Smooth muscle cell (in vitro differentiated cells): ENCODE measurements around the gene CFAP43. TPM values are rescaled to one million over a fixed set of nuclear protein-coding genes. Genes with fewer than 3 reads are reported as not detected.

ENCODE experiments used
- DNase-seq: peaks from one replicate; lab custom pipeline; 2025; ENCODE audit not compliant: unreplicated experiment; lab: John Stamatoyannopoulos, UW
- H2AFZ ChIP-seq: fragments of 200-600 bp; sonication (generic); 2 replicates; pipeline ENCODE4 v1.6.0; 2016; ENCODE audit warnings: antibody characterized with exemption, low read depth, mild to moderate bottlenecking
- H3F3A ChIP-seq: fragments of 200-600 bp; sonication (generic); 2 replicates; pipeline ENCODE4 v1.6.0; 2017; ENCODE audit warnings: antibody characterized with exemption, low read depth
- H3K27ac ChIP-seq: fragments of 200-600 bp; sonication (generic); 2 replicates; pipeline ENCODE4 v1.5.1; 2016; ENCODE audit warnings: low read depth, mild to moderate bottlenecking
- H3K27me3 ChIP-seq: fragments of 200-600 bp; sonication (generic); 2 replicates; pipeline ENCODE4 v1.6.1; 2016; ENCODE audit warnings: low read depth, mild to moderate bottlenecking
- H3K36me3 ChIP-seq: fragments of 200-600 bp; sonication (generic); 2 replicates; pipeline ENCODE4 v1.5.1; 2016; ENCODE audit warnings: low read depth
- H3K4me1 ChIP-seq: fragments of 200-600 bp; sonication (generic); 2 replicates; pipeline ENCODE4 v1.5.1; 2016; ENCODE audit warnings: low read depth
- H3K4me2 ChIP-seq: fragments of 200-600 bp; sonication (generic); 2 replicates; pipeline ENCODE4 v1.6.0; 2016; ENCODE audit warnings: mild to moderate bottlenecking
- H3K4me3 ChIP-seq: fragments of 200-600 bp; sonication (generic); 2 replicates; pipeline ENCODE4 v1.5.1; 2016; ENCODE audit warnings: mild to moderate bottlenecking
- H3K79me2 ChIP-seq: fragments of 200-600 bp; sonication (generic); 2 replicates; pipeline ENCODE4 v1.6.0; 2016; ENCODE audit warnings: low read depth, mild to moderate bottlenecking
- H3K9ac ChIP-seq: fragments of 200-600 bp; sonication (generic); 2 replicates; pipeline ENCODE4 v1.6.0; 2016; ENCODE audit warnings: low read depth
- H3K9me3 ChIP-seq: fragments of 200-600 bp; sonication (generic); replicated peaks from 2 replicates; pipeline ENCODE4 v1.5.1; 2016; ENCODE audit warnings: low read depth
- H4K20me1 ChIP-seq: fragments of 200-600 bp; sonication (generic); 2 replicates; pipeline ENCODE4 v1.6.0; 2016; ENCODE audit warnings: low read depth
- CTCF ChIP-seq: fragments of 200-600 bp; sonication (generic); IDR thresholded peaks from 2 replicates; pipeline ENCODE4 v1.5.1; 2017; ENCODE audit warnings: borderline replicate concordance, mild to moderate bottlenecking, antibody characterized with exemption; ENCODE audit not compliant: insufficient read depth, poor library complexity, severe bottlenecking
- WGBS: methylation state at CpG from one replicate; pipeline ENCODE4 v1.1.7; 2016; ENCODE audit warnings: low lambda C conversion rate; 5-methylcytosine and 5-hydroxymethylcytosine counted together
- polyA plus RNA-seq: library from polyadenylated mRNA; unstranded; fragments of >200 nt; fragmentation: Nextera tagmentation; extraction: Ambion mirVana; gene quantifications from 2 replicates; pipeline ENCODE4 v1.2.1, GENCODE V29; 2016
- total RNA-seq: library from RNA; depleted of rRNA; stranded (reverse); fragments of >200 nt; gene quantifications from 2 replicates; pipeline ENCODE4 v1.2.3, GENCODE V29; 2014

CFAP43 gene
- total and polyA plus RNA-seq, 2 experiments from 2014 or later: 0.04 to 0.50 TPM

- no peaks in the 10 kb centered on the region for H3K9me3 ChIP-seq
- no peaks in the 10 kb centered on the region for H4K20me1 ChIP-seq
- H3K36me3 ChIP-seq: no peaks in the 10 kb centered on the region
- peak overlapping the region; percentile 93 for H3K4me2 ChIP-seq
- 58% methylated on average over 2 of the region's 2 CpGs for WGBS
- H3K27ac ChIP-seq: peak overlapping the region; percentile 100
- TF ChIP-seq CTCF: no peak
- peaks cover 10% of the 10 kb centered on the region for H3F3A ChIP-seq
- DNase-seq: no peak
- H2AFZ ChIP-seq: peak overlapping the region; percentile 91
- H3K4me3 ChIP-seq: peak overlapping the region; percentile 77
- peak overlapping the region; percentile 99 for H3K9ac ChIP-seq
- no peaks in the 10 kb centered on the region for H3K79me2 ChIP-seq
- peaks cover 23% of the 10 kb centered on the region for H3K4me1 ChIP-seq
- no peaks in the 10 kb centered on the region for H3K27me3 ChIP-seq
Measured at GRCh38 chr10:104120512-104120902, 111.7 kb downstream of the CFAP43 start.

- H3F3A ChIP-seq: peaks cover 10% of the 10 kb centered on the region
- peak overlapping the region; percentile 99 for H3K9ac ChIP-seq
- TF ChIP-seq CTCF: no peak
- peak overlapping the region; percentile 91 for H2AFZ ChIP-seq
- 15% methylated on average over 3 of the region's 3 CpGs for WGBS
- DNase-seq: no peak
- H3K9me3 ChIP-seq: no peaks in the 10 kb centered on the region
- H4K20me1 ChIP-seq: no peaks in the 10 kb centered on the region
- no peaks in the 10 kb centered on the region for H3K36me3 ChIP-seq
- H3K27me3 ChIP-seq: no peaks in the 10 kb centered on the region
- no peak overlapping the region for H3K4me3 ChIP-seq
- peak overlapping the region; percentile 100 for H3K27ac ChIP-seq
- peak overlapping the region; percentile 93 for H3K4me2 ChIP-seq
- H3K4me1 ChIP-seq: peaks cover 23% of the 10 kb centered on the region
- no peaks in the 10 kb centered on the region for H3K79me2 ChIP-seq
Measured at GRCh38 chr10:104119996-104120395, 112.2 kb downstream of the CFAP43 start.

DNA sequence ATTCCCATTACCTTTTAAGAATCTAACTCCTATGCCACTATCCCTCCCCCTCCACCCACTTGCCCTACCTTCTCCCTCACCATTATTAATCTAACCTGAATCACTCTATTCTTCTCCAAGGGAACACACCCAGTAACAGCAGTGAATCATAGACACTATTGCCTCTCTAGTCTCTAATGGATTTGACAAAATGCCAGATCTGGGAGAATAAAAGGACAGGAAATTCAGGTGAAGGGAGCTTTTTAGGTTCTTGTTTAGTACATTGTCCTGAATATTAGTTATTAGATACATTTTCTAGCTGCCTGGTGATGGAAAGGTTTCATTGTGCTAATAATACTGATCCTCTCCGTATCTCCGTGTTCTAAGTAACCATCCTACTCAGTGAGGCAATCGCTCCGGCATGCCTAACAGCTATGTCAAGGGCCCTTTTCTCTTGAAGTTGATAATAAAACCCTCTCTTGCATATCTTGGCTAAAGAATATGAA, 114.3 kb downstream of the CFAP43 start:
- Histone ChIP-seq H3F3A (peaks cover 10% of the 10 kb centered on the region), H3K79me2 (no peaks in the 10 kb centered on the region), H3K36me3 (no peaks in the 10 kb centered on the region), H3K4me1 (peaks cover 18% of the 10 kb centered on the region), H3K4me2 (peak overlapping the region; percentile 47), H2AFZ (peak overlapping the region; percentile 28), H3K9me3 (no peaks in the 10 kb centered on the region), H4K20me1 (no peaks in the 10 kb centered on the region), H3K27me3 (no peaks in the 10 kb centered on the region), H3K9ac (peak overlapping the region; percentile 61), H3K27ac (peak overlapping the region; percentile 100), H3K4me3 (no peak overlapping the region)
- DNase-seq: no peak
- 45% methylated on average over 4 of the region's 4 CpGs for WGBS
- TF ChIP-seq CTCF: no peak

DNA sequence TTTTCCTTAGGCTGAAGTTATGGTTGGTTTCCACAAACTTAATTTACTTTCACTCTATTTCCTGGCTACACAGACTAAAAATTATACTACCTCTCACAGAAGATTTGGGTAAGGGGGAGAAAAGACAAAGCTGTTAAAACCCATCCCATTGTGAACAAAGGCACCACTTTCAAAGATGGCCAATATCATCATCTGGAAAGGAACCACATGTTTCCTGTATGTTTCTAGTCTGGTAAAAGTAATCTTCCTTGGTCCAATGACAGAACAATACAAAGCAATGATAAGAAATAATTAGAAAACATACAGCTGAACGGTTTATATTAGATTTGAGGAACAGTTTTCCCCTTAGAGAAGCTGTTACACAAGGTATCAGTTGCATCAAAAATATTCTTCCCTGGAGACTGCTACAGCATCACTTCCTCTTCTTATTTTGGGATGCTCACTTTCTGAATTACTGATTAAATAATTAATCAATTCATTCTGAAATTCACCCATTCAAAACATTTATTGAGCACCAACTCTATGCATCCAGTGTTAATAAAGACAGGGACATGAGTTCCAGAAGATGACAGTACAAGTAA, 118.7 kb downstream of the CFAP43 start:
- Histone ChIP-seq H3K79me2 (no peaks in the 10 kb centered on the region), H3K36me3 (peaks cover 6% of the 10 kb centered on the region), H3K9ac (no peak overlapping the region), H3F3A (peaks cover 11% of the 10 kb centered on the region), H3K4me2 (no peak overlapping the region), H4K20me1 (no peaks in the 10 kb centered on the region), H2AFZ (no peak overlapping the region), H3K4me1 (no peaks in the 10 kb centered on the region), H3K27ac (no peak overlapping the region), H3K4me3 (no peak overlapping the region), H3K27me3 (no peaks in the 10 kb centered on the region), H3K9me3 (no peaks in the 10 kb centered on the region)
- DNase-seq: no peak
- TF ChIP-seq CTCF: no peak
- 72% methylated on average over 1 of the region's 1 CpG for WGBS
